Activated naive CD4-positive, alpha-beta T cell treated with anti-CD3 and anti-CD28 coated beads for 36 hours (primary cell): ENCODE measurements around the gene PHLPP1. TPM values are rescaled to one million over a fixed set of nuclear protein-coding genes. Genes with fewer than 3 reads are reported as not detected.
A peak's percentile ranks its signal among the peaks of the same experiment; 100 is the strongest.

Experiments
- CTCF ChIA-PET: fragments of 350-600 bp; sonication (Branson Sonifier 250); formaldehyde crosslinking; loops from one replicate; lab custom pipeline; 2021; ENCODE audit warnings: antibody characterized with exemption; lab: Charles Lee
- DNase-seq: peaks from one replicate; pipeline ENCODE4 v3.0.0-alpha.2; 2020
- H3K27ac Mint-ChIP-seq: one replicate; pipeline ENCODE4 v1.8.0; 2021; ENCODE audit warnings: mild to moderate bottlenecking, mixed read lengths
- H3K27me3 Mint-ChIP-seq: one replicate; pipeline ENCODE4 v1.8.0; 2021; ENCODE audit warnings: low read depth, mixed read lengths
- H3K36me3 Mint-ChIP-seq: one replicate; pipeline ENCODE4 v1.8.0; 2021; ENCODE audit warnings: low read depth, mixed read lengths
- H3K4me1 Mint-ChIP-seq: one replicate; pipeline ENCODE4 v1.8.0; 2021; ENCODE audit warnings: low read depth, mixed read lengths
- H3K4me3 Mint-ChIP-seq: one replicate; pipeline ENCODE4 v1.8.0; 2021; ENCODE audit warnings: mild to moderate bottlenecking, moderate library complexity, mixed read lengths
- H3K9me3 Mint-ChIP-seq: one replicate; pipeline ENCODE4 v1.8.0; 2021; ENCODE audit warnings: mixed read lengths
- intact Hi-C: fragments of 100-400 bp; cut with micrococcal nuclease; formaldehyde crosslinking; loops from one replicate; pipeline ENCODE4 v1.15.1; 2023
- total RNA-seq, 2 experiments: library from RNA; stranded (reverse); gene quantifications; one replicate each; pipeline ENCODE4 v1.2.3, GENCODE V29; 2021

The PHLPP1 gene
- total RNA-seq, 2 experiments from 2014 or later, result 6.5 to 7.2 TPM

DNA sequence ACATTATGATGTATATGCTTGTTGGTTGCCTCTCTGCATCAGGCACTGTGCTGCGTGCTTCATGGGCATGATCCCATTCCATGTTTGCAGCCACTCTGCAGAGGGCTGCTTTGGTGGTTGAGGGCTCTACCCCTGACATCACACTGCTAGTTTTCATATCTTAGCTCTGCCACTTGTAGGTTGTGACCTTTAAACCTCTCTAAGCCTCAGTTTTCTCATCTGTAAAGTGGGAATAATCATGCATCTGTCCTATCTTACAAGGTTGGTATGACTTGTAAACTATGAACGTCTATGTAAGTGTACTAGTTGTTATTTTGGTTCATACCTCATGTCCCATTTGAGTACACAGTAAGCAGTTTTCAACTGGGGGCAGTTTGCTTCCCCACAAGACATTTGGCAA is 260.4 kb downstream of the PHLPP1 start:
- no peaks in the 10 kb centered on the region for H3K9me3 Mint-ChIP-seq
- no peak overlapping the region for H3K27ac Mint-ChIP-seq
- no peak for DNase-seq
- no peak overlapping the region for H3K4me3 Mint-ChIP-seq
- intact Hi-C loops, result no loop called here
- no peaks in the 10 kb centered on the region for H3K27me3 Mint-ChIP-seq
- peaks cover 8% of the 10 kb centered on the region for H3K36me3 Mint-ChIP-seq
- H3K4me1 Mint-ChIP-seq, result no peaks in the 10 kb centered on the region
- CTCF ChIA-PET, result no interaction called here

DNA sequence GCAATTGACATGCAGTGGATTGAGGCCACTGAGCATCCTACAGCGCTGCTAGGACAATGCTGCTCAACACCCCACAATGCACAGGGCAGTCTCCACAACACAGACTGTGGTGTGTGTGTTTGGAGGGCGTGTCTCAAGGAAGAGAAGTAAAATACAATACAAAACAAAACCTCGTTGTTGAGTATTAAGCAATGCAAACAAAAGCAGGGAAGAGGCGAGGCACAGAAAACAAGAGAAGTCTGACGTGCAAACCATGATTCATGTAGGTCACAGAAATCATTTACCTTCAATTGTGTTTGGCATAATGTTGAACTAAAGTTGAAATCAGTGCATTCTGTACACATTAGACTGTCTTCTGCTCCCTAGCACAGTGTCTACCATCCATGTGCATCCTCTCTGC is 260.9 kb downstream of the PHLPP1 start:
- intact Hi-C loops, result no loop called here
- Mint-ChIP-seq H3K4me3 (no peak overlapping the region), H3K9me3 (no peaks in the 10 kb centered on the region), H3K27ac (no peak overlapping the region), H3K4me1 (no peaks in the 10 kb centered on the region), H3K36me3 (peaks cover 8% of the 10 kb centered on the region), H3K27me3 (no peaks in the 10 kb centered on the region)
- DNase-seq, result no peak
- CTCF ChIA-PET, result interaction anchor here (0.8 kb wide), 1 partner anchor 19 kb away, joined by 5 read pairs; no protein-coding TSS in a partner anchor

DNA sequence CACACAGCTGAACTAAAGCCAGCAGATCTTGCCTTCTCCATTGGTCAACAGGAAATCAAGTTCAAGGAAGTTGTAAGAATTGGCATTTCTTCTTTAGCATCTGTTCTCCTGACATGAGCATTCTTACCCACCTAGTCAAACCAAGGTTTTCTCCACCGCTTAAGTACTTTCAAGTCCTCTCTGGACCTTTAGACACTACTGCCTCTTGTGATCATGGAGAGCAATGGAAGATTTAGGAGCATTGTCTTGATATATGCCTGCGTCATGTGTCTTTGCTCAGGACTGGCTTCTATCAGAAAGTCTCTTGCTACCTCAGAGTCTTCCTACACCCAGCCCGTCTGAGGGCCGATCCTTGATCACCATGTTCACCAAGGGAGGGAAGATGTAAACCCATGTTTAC is 262.2 kb downstream of the PHLPP1 start:
- CTCF ChIA-PET, result no interaction called here
- no peaks in the 10 kb centered on the region for H3K9me3 Mint-ChIP-seq
- no peak overlapping the region for H3K27ac Mint-ChIP-seq

DNA sequence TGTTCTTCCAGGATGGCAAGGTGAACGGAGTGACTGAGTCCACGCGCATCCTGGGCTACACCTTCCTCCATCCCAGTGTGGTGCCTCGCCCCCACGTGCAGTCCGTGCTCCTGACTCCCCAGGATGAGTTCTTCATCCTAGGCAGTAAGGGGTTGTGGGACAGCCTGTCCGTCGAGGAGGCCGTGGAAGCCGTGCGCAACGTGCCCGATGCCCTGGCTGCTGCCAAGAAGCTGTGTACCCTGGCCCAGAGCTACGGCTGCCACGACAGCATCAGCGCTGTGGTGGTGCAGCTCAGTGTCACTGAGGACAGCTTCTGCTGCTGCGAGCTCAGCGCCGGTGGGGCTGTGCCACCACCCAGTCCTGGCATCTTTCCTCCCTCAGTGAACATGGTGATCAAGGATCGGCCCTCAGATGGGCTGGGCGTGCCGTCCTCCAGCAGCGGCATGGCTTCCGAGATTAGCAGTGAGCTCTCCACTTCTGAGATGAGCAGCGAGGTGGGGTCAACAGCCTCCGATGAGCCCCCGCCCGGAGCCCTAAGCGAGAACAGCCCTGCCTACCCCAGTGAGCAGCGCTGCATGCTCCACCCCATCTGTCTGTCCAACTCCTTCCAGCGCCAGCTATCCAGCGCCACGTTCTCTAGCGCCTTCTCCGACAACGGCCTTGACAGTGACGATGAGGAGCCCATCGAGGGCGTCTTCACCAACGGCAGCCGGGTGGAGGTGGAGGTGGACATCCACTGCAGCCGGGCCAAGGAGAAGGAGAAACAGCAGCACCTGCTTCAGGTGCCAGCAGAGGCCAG is 263.1 kb downstream of the PHLPP1 start:
- Mint-ChIP-seq H3K36me3 (peaks cover 3% of the 10 kb centered on the region), H3K4me3 (no peak overlapping the region), H3K9me3 (no peaks in the 10 kb centered on the region), H3K4me1 (no peaks in the 10 kb centered on the region), H3K27ac (no peak overlapping the region), H3K27me3 (no peaks in the 10 kb centered on the region)
- DNase-seq, result no peak
- intact Hi-C loops, result no loop called here
- CTCF ChIA-PET, result interaction anchor here (1.1 kb wide), 1 partner anchor 264 kb away, joined by 3 read pairs; the partner anchor contains the start of gene PHLPP1

More for the DNA sequence above, 262.2 kb downstream of the PHLPP1 start:
- intact Hi-C loops, result no loop called here
- Mint-ChIP-seq H3K4me1 (no peaks in the 10 kb centered on the region), H3K4me3 (no peak overlapping the region), H3K27me3 (no peaks in the 10 kb centered on the region), H3K36me3 (peaks cover 3% of the 10 kb centered on the region)
- no peak for DNase-seq

DNA sequence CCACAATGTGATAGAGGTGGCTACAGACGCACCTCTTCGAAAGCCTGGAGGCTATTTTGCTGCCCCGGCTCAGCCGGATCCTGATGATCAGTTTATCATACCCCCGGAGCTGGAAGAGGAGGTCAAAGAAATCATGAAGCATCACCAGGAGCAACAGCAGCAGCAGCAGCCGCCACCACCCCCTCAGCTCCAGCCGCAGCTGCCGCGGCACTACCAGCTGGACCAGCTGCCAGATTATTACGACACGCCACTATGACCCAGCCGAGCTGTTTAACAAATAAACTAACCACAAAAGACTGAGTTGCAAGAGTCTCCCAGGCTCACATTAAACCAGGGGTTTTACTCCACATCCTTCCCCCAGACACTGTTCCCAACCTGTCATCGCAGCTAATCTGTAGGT is 263.8 kb downstream of the PHLPP1 start:
- no peaks in the 10 kb centered on the region for H3K27me3 Mint-ChIP-seq

DNA sequence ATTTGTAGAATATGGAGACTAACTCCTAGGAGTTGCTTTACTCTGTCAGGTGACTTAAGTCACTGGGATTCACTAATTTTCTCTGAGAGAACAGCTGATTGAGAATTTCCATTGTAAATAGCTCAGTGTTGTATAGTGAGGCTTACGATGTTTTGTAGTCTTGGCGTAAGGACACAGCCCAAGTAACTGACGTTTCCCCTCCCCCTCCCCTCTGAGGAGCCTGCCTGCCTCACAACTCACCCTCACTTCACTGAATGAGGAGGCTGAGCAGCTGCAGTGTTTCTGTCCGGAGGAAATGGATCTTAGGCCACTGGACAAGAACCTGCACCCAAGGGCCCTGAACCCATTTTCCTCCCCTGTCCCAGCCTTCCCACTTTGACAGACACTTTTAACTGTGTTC is 264.6 kb downstream of the PHLPP1 start:
- H3K27ac Mint-ChIP-seq, result no peak overlapping the region
- H3K27me3 Mint-ChIP-seq, result no peaks in the 10 kb centered on the region
- H3K36me3 Mint-ChIP-seq, result peaks cover 3% of the 10 kb centered on the region
- no peak for DNase-seq
- CTCF ChIA-PET, result interaction anchor here (0.6 to 1.1 kb wide), 4 partner anchors 14 to 393 kb away, joined by 3 to 6 read pairs (median 5); partner anchors contain the start of gene PHLPP1
- no peak overlapping the region for H3K4me3 Mint-ChIP-seq
- H3K9me3 Mint-ChIP-seq, result no peaks in the 10 kb centered on the region
- intact Hi-C loops, result no loop called here
- no peaks in the 10 kb centered on the region for H3K4me1 Mint-ChIP-seq

More for the DNA sequence above, 263.8 kb downstream of the PHLPP1 start:
- peaks cover 3% of the 10 kb centered on the region for H3K36me3 Mint-ChIP-seq
- no peak for DNase-seq
- H3K27ac Mint-ChIP-seq, result no peak overlapping the region
- CTCF ChIA-PET, result interaction anchor here (1.1 kb wide), 2 partner anchors 264 to 393 kb away, joined by 3 to 6 read pairs; partner anchors contain the start of gene PHLPP1
- no peak overlapping the region for H3K4me3 Mint-ChIP-seq
- intact Hi-C loops, result no loop called here
- no peaks in the 10 kb centered on the region for H3K4me1 Mint-ChIP-seq
- no peaks in the 10 kb centered on the region for H3K9me3 Mint-ChIP-seq

DNA sequence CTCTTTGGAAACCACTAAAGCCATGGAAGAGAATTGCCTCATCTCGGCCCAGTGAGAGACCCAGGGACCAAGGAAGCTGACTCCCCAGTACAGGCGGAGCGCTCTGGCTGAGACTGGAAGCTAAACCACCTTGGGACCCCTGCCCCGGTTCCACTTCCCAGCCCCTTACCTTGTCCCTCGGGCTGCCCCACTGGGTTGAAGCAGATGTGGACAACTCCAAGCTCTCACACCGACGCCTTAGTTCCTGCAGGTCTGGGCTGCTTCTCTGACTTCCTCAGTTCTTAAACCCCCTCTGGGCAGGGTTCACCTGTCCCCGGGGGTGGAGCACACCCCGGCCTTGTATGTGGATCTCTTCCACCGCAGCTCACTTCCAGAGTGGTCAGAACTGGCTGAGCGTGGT is 266.2 kb downstream of the PHLPP1 start:
- intact Hi-C loops, result no loop called here
- DNase-seq, result no peak
- no peaks in the 10 kb centered on the region for H3K36me3 Mint-ChIP-seq
- no peaks in the 10 kb centered on the region for H3K9me3 Mint-ChIP-seq
- no peak overlapping the region for H3K27ac Mint-ChIP-seq
- H3K4me3 Mint-ChIP-seq, result no peak overlapping the region
- CTCF ChIA-PET, result interaction anchor here (0.9 to 3.2 kb wide), 18 partner anchors 8 to 553 kb away, joined by 3 to 22 read pairs (median 6); partner anchors contain the start of gene PHLPP1
- no peaks in the 10 kb centered on the region for H3K4me1 Mint-ChIP-seq
- H3K27me3 Mint-ChIP-seq, result no peaks in the 10 kb centered on the region

DNA sequence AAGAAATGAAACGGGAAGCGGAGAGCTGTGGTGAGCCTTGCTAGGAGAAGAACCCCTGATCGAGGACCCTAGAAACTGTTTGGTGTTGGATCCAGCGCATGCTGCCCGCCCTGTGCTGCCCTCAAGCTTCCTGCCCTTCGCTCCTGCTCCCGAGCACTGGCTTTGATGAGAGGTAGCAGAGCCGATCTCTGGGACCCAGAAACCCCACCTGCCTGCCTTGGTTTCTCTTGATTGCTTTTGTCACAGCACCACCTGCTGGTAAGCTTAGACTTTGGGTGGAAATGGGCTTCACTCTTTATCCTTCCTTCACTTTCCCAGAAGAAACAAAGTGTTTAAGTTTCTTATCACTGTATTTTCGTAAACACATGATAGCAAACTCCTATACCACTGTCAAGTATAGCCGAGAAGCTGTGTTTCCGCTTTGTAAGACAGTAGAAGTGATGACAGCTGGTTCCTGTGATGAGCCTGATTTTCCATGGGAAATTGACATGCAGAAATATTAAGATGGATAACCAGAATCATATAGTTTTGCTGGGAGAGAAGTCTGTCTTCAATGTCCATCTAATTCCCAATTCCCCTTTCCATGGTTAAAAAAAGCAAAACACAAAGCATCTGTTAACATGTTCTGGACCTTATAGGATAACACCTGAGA is 267.4 kb downstream of the PHLPP1 start:
- Mint-ChIP-seq H3K4me3 (no peak overlapping the region), H3K36me3 (no peaks in the 10 kb centered on the region), H3K27me3 (no peaks in the 10 kb centered on the region), H3K9me3 (no peaks in the 10 kb centered on the region), H3K4me1 (no peaks in the 10 kb centered on the region), H3K27ac (no peak overlapping the region)
- peak; percentile 75 for DNase-seq
- CTCF ChIA-PET, result interaction anchor here (0.5 to 3.2 kb wide), 30 partner anchors 9 to 1134 kb away, joined by 3 to 22 read pairs (median 4); partner anchors contain the start of gene PHLPP1
- intact Hi-C loops, result loop anchor here (1.0 to 2.0 kb wide), 6 partner anchors 267 to 799 kb away; partner anchors contain the start of genes PHLPP1 and TNFRSF11A

DNA sequence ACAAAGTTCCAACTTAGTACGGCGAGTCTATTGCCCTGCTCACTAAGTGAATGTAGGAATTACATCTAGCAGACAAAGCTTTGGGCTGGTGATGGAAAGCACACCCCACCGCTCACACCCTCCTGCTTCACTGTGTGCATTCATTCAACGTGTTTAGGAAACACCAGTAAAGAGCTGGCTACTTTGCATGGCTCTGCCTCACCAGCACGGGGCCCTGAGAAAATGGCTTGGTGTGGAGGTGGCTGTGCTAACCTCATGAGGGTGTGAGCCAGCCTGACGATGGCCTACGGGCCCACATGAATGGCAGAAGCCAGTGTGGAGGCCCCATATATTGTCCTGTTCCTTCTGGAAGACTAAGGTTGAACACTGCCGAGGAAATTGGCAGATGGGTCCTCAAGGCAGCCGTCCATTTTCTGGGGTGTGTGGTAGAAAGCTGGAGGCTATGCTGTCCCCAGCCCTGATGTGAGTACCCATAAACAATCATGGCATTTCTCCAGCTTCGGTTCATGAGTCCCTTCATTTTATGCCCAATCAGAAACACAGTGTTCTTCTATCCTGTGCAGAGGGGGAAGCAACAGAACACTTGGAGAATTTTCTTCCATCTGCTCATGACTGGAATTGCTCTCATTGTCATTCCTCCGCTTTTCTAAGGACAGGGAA is 269.4 kb downstream of the PHLPP1 start:
- Mint-ChIP-seq H3K27me3 (no peaks in the 10 kb centered on the region), H3K4me1 (no peaks in the 10 kb centered on the region), H3K36me3 (no peaks in the 10 kb centered on the region), H3K27ac (no peak overlapping the region), H3K4me3 (no peak overlapping the region), H3K9me3 (no peaks in the 10 kb centered on the region)
- intact Hi-C loops, result no loop called here
- CTCF ChIA-PET, result interaction anchor here (0.7 to 0.8 kb wide), 2 partner anchors 232 to 269 kb away, joined by 3 read pairs; no protein-coding TSS in a partner anchor
- DNase-seq, result no peak

DNA sequence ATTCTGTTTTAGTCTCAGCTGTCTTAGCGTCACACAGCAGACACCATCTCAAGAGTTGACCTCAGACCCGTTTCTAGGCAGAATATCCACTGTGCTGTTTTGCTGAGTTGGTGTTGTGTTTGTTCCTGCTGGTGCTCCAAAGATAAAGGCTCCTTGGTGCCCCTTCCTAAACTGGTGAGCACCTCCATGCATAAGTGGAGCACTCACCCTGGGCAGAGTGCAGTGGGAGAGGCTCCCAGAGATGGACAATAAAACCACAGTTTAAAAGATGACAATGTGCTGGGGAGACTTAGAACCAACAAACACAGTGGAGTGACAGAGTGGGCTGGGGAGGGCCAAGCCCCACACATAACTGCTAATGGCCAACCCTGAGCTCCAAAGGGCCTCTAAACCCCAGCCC is 271.1 kb downstream of the PHLPP1 start:
- Mint-ChIP-seq H3K27ac (no peak overlapping the region), H3K4me3 (no peak overlapping the region), H3K9me3 (no peaks in the 10 kb centered on the region), H3K27me3 (peaks cover 2% of the 10 kb centered on the region), H3K4me1 (no peaks in the 10 kb centered on the region), H3K36me3 (no peaks in the 10 kb centered on the region)
- DNase-seq, result no peak
- intact Hi-C loops, result no loop called here
- CTCF ChIA-PET, result interaction anchor here (0.5 kb wide), 1 partner anchor 17 kb away, joined by 4 read pairs; no protein-coding TSS in a partner anchor

DNA sequence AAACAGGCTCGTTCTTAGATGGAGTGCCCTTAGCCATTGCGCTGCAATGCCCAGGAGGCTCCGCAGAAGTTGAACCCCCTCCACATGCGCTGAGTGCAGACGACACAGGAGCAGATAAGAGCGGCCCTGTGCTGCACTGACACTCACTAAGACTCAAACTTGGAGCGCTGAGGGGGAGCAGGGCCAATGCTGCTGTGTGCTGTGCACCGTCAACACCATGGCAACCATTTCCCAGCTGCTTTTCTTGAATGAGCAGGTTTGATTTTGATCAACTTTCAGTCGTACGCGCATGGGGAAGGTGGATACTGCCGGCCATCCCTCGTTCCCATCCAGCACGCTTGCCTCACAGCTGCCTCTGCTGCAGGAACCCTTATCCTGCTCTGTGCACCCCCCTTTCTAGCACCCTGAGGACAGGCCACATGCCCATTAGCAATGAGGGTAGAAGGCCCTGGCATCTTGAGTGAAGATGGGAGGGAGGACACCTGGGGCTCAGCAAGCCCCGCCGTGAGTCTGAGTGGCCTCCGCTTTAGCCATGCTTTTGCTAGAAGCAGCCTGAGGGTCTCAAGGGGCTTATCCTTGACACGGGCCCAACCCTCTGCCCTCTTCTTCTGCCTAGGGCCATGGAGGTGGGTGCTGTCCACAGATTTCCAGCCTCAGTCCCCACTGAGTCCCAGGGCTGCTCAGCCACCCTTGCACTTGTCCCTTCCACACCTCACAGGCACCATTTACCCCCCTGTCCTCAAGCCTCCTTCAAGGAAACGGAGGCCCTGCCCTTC is 271.9 kb downstream of the PHLPP1 start:
- Mint-ChIP-seq H3K9me3 (no peaks in the 10 kb centered on the region), H3K27me3 (peaks cover 2% of the 10 kb centered on the region), H3K27ac (no peak overlapping the region), H3K4me3 (no peak overlapping the region), H3K4me1 (no peaks in the 10 kb centered on the region), H3K36me3 (no peaks in the 10 kb centered on the region)
- CTCF ChIA-PET, result no interaction called here
- no peak for DNase-seq
- intact Hi-C loops, result no loop called here
